NCI-H446 treated with DMSO at 0.1 percent for 48 hours (cell line): Measurements from ENCODE around the gene RAB40AL.
"Not testable (repeated sequence)": the region's sequence is repeated elsewhere in the genome, so short reads cannot be mapped to it uniquely, and the experiment has no call there.

Experiments used
- DNase-seq: peaks from one replicate; lab custom pipeline; 2025; lab: John Stamatoyannopoulos, UW

The RAB40AL gene, protein sequence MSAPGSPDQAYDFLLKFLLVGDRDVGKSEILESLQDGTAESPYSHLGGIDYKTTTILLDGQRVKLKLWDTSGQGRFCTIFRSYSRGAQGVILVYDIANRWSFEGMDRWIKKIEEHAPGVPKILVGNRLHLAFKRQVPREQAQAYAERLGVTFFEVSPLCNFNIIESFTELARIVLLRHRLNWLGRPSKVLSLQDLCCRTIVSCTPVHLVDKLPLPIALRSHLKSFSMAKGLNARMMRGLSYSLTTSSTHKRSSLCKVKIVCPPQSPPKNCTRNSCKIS

DNA sequence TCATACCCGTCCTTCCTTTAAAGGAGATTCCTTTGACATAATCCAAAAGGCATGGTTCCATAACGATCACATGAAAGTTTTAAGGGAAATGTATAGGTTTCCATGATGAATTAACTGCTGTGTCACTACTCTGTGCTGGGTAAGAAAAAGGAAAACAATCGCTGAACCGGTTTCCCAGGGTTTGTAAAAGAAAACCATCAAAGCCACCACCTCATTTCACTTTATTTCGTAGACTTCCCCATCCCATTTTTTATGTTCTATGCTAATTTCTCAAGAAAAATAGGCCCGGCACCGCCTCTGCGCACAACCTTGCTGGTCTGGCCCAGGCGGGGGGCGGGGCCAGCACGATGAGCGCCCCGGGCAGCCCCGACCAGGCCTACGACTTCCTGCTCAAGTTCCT, at the start of gene RAB40AL:
RAB40AL (plus strand) TSS at position 301 of the 400 bp plus-strand sequence; CDS start at position 348, 47 bp downstream.
- not testable (repeated sequence) for DNase-seq

DNA sequence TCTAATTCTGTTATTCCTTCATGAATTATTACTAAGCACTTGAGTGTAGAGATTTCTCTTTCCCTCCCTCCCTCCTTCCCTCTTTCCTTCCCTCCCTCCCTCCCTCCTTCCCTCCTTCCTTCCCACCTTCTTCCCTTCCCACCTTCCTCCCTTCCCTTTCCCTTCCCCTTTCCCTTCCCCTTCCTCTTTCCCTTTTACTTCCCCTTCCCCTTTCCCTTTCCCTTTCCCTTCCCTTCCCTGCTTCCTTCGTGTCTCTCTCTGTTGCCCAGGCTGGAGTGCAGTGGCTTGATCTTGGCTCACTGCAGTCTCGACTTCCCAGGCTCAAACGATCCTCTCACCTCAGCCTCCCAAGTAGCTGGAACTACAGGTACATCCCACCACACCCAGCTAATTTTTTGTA, 49.4 kb upstream of the RAB40AL start:
- DNase-seq: no peak

DNA sequence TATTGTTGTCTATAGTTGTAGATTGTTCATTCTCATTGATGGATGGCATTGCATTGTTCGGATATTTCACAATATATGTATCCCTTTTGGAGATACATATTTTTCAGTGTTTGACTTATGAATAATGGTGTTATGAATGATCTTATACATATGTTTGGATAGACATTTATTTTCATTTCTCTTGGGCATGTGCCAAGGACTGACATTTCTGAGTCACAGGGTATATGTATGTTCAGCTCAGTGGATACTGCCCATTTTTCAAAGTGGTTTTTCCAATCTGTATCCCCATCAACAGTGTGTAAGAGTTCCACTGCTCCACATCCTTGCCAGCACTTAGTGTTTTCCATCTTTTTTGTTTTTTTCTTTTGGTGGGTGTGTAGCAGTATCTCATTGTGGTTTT, 45.0 kb upstream of the RAB40AL start:
- no peak for DNase-seq

DNA sequence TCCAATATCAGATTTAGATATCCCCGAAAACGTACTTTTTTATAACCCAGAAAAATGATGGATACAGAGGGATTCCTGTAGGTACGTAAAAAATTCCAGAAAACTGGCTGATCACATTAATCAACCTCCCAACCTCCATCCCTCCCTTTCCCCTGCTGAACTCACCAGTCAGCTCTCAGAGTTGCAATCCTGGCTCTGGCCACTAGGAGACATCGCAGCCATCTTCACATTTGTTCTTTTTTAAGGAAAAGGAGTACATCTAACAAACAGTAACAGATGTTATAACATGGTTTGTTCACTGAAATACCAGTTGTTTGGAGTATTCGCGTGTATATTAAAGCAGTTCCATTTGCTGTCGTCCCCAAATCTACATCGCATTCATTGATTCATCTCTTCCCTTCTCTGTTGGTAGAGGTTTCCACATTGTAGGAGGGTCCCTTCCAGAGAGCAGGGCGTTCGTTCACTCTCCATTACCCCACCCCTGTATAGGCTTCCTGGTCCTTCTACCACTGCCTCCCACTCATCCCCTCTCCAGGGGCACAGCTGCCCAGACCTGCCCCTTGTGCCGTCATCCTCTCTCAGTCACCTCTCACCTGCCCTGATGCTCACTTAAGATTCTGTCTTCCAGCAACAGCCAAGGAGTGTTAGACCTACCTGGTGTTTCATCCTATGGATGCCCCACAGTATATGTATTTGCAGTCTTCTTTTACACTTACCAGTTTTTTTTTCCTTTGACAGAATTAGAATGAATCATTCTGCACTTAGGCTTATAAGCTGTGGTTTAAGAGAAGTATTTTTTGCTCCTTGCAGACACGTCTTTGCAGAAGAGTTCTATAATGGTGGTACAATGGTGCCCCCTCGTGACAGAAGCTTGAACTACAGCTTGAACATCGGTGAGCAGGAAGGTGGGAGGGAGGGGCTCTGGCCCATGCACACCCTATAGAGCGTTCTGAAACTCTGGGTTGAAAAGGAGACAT, 36.8 kb upstream of the RAB40AL start:
- DNase-seq: no peak

DNA sequence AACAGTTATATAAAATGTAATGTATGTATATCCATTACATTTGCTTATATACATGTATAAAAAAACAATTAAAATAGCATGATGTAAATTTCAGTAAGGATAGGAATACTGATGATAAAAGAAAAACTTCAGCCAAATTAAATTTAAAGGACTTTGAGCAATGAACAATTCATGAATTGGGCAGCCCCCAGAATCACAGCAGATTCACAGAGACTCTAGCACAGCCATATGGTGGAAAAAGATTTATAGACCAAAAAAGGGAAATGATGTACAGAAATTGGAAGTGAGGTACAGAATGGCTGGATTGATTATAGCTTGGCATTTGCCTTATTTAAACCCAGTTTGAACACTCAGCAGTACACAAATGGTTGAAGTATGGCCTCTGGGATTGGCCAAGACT, 34.7 kb upstream of the RAB40AL start:
- DNase-seq: no peak

DNA sequence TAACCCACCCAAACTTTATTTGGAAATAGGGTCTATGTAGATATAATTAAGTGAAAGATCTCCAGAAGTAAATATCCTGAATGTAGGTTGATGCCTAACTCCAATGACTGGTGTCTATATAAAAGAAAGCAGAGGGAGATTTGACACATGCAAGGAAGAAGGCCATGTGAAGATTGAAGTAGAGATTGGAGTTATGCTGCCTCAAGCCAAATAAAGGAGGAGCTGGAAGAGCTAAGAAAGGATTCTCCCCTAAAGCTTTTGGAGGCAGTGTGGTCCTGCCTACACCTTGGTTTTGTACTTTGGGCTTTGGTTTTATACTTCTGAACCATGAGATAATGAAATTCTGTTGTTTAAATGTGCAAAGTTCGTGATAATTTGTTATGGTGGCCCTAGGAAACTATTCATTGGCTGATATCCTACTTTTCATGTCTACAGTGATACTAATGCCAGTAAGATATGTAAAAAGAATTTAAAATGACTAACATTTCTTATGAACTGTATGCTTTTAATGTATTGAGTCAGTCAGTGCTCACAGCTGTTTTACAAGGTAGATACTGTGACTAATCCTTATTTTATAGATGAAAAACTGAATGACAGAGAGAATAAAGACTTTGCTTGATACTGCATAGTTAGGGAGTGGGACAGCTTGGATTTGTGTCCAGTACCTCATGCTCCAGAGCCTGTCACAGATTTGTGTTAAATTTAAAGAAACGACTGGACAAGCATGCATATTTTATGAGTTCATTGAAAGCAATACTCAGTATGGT, 5.9 kb upstream of the RAB40AL start:
- no peak for DNase-seq

DNA sequence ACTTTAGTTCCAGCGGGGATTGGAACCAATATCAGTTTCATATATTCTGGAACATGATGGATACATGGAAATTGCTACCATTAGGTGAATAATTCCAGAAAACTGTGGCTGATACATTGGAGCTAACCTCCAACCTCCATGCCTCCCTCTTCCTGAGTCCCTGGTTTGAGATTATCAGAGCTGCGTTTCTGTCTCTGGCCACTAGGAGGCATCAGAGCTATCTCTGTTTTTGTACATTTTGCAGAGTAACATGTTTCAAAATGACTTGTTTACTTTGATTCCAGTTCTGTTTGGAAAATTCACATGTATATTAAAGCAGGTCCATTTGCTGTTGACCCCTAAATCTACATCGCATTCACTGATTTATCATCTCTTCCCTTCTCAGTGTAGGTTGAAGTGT, 2.4 kb upstream of the RAB40AL start:
- no peak for DNase-seq

DNA sequence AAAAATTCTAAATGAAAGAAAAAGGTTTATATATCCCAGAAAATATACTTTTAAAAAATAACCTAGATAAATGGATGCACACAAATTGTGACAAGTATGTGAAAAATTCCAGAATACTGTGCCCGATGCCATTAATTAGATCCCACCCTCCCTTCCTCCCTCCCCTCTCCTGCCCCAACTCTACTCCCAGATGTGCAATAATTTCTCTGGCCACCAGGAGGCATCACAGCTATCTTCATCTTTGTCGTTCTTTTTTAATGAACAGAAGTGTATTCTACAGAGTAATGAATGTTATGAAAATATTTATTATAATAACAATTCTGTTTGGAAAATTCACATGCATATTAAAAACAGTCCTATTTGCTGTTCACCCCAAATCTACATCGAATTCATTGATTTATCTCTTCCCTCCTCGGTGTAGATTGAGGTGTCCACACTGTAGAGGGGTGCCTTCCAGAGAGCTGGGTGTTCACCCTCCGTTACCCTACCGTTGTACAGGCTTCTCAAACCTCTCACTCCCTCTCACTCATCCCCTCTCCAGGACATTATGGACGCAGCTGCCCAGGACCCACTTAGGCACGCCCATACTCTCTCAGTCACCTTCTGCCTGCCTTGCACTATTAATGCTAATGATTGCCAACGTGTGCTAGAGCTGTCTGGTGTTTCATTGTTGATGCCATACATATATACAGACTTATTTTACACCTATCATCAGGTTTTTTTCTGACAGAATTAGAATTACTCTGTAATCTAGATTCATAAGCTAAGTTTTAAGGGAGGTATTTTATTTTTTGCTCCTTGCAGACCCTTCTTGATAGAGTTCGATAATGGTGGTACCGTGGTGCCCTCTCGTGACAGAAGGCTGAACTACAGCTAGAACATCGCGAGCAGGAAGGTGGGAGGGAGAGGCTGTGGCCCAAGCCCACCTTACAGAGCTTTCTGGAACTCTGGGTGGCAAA, 14.1 kb downstream of the RAB40AL start:
- DNase-seq: peak; percentile 0

DNA sequence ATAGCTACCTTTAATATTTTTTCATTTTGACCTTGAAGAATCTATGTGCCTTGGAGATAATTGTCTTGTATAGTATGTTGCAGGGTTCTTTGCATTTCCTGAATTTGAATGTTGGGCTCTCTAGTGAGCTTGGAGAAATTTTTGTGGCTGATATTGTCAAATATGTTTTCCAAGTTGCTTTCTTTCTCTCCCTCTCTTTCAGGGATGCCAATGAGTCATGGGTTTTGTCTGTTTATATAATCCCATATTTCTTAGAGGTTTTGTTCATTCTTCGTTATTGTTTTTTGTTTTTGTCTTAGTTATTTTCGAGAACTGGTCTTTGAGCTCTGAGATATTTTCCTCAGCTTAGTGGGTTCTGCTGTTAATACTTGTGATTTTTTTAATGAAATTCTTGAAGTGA, 20.7 kb downstream of the RAB40AL start:
- DNase-seq: no peak

DNA sequence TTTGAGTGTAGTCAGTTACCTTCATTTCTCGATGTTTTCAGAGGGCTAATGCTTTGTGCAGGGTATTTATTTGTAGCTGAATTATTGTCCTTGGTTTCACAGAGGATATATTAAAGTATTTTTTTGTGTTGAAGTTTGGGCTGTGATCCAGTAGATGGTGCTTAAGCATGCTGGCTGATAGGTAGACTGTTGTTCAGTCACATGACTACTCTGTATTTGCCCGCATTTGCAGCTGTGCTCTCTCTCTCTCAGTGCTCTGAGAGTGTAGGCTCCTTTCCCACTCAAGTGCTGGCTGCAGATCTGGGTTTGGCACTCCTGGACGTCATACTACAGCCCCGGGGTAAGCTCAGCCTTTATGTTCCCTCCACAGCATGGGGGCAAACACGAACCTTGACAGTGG, 21.7 kb downstream of the RAB40AL start:
- no peak for DNase-seq

DNA sequence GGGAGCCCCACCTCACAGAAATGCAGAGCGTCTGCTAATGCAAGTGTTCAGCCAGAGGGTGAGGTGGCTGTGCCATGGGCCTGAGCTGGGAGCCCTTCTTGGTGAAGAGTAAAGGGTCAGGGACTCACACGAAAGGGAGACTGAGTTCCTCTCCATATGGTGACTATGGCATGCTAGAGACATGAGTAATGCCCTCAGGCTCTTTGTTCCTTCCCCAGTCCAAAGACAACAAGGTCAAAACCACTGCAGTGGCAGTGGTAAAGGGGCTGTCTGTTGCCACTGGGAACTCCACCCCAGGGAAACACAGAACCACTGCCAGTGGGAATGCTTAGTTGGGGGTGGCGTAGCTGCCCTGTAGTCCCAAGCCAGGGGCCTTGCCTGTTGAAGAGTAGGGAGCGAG, 22.4 kb downstream of the RAB40AL start:
- DNase-seq: no peak

DNA sequence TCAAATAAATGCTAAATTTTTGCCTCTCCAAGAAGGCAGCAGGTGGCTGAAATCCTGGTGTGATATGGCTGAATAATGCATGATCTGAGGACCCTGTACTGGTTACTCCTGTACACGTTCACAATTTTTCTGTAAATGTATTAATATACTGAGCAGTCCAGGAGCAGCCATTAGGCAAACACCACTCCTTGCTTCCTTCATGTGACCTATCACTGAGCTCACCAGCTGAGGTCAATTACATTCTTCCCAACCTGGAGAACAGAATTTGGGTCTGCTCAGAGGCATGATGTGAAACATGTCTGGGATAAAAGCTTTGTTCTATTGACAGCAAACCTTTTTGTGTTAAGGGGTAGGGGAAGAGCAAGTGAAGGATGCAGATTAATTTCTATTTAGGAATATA, 26.9 kb downstream of the RAB40AL start:
- DNase-seq: no peak

DNA sequence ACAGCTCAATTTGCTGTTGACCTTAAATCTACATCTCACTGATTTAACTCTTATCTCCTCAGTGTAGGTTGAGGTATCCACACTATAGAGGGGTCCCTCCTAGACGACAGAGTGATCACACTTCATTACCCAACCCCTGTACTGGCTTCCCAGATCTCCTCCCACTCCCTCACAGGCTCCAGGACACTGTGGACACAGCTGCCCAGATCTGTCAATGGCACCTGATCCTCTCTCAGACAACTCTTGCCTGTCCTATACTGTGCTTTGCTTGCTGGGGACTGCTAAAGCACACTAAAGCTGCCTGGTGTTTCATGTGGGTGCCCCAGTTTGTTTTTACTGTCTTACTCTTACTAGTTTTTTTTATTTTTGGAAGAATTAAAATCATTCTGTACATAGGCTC, 27.9 kb downstream of the RAB40AL start:
- DNase-seq: no peak

DNA sequence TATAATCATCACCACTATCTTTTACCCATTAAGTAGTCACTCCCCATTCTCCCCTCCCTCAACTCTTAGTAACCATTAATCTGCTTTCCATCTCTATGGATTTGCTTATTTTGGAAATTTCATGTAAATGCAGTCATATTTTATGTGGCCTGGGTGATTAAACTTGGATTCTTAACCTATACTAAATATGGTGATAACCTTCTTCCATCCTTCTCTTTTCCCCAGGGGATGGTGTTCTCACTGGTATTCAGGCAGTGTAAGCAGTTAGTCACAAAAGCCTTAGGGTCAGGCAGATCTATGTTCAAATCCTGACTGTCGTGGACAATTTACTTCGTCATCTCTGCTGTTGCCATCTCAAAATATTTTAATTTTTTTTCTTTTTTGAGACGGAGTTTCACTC, 29.6 kb downstream of the RAB40AL start:
- no peak for DNase-seq

DNA sequence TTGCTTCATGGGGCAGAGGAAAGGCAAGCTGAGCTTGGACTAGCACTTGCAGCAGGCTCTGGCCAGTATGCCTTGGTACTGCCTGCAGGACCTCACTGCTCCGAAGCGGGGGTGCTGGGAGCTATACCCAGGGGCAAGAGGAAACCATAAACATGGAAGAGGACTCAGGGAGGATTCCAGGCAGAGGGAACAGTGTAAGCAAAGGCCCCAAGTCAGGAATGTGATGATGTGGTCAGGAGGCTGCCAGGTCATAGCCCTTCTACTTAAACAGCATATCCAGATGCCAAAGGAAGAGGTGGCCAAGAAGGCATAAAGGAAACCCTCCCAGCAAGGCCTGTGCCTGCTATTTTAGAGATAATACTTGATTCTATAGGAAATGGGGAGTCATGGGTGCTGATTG, 31.1 kb downstream of the RAB40AL start:
- no peak for DNase-seq

DNA sequence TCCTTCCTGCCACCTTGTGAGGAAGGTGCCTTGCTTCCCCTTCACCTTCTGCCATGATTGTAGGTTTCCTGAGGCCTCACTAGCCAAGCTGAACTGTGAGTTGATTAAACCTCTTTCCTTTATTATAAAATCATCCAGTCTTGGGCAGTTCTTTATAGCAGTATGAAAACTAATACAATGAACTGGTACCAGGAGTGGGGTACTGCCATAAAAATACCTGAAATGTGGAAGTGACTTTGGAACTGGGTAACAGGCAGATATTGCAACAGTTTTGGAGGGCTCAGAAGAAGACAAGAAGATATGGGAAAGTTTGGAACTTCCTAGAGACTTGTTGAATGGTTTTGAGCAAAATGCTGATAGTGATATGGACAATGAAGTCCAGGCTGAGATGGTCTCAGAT, 34.5 kb downstream of the RAB40AL start:
- not testable (repeated sequence) for DNase-seq

DNA sequence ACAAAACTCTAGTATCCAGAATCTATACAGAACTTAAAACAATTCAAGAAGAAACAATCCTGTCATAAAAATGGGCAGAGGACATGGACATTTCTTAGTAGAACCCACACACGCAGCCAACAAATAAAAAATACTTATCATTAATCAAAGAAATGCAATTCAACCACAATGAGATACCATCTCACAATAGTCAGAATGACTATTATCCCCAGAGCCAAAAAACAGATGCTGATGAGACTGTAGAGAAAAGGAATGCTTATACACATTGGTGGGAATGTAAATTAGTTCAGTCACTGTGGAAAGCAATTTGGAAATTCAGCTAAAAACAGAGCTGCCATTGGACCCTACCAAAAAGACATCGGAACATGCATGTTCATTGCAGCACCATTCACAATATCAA, 37.9 kb downstream of the RAB40AL start:
- DNase-seq: no peak

DNA sequence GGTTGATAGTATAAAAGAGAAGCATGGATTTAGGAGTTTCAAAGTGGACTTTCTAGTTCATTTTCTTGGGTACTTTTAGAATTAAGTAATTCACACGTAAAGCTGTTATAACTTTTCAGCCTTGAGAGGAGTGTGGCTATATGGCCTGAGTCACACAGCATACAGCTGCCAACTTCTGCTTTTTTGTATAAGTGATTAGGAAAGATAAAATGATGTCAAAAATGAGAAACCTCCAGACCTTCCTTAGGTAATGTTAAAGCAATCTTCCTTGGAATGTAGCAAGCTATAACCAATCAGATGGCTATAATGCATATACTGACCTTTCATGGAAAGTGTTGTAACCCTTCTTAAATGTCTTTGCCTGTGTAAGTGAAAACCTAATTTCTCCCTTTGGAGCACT, 39.2 kb downstream of the RAB40AL start:
- DNase-seq: no peak

DNA sequence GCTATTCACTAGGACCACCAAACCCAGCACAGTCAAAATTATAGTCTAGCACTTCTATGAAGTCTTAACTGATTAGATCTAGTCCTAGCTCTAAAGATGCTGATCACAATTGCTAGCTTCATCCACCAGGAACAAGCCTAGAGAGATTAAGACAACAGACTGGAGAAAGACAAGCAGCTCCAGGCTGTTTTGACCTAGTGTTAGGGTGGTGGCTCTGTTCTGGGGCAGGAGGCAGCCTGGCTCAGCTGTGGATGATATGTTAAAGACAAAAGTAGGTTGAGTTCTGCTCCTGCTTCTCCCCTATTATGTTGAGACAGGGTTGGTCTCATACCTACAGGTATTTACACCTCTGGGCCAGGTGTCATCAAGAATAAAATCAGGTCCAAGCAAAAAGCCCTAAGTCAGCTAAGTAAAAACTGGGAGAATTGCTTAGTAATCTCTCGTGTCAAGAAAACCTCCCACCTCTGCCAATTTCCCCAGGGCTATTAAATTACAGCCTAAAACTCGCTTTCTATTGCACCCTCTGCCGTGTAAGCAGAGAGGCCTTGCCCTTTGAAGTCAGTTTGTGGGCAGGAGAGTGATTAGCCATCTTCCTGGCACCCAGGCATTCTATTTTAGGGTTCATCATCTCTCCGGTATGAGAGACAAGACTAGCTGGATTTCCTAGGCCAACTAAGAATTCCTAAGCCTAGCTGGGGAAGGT, 39.9 kb downstream of the RAB40AL start:
- no peak for DNase-seq

DNA sequence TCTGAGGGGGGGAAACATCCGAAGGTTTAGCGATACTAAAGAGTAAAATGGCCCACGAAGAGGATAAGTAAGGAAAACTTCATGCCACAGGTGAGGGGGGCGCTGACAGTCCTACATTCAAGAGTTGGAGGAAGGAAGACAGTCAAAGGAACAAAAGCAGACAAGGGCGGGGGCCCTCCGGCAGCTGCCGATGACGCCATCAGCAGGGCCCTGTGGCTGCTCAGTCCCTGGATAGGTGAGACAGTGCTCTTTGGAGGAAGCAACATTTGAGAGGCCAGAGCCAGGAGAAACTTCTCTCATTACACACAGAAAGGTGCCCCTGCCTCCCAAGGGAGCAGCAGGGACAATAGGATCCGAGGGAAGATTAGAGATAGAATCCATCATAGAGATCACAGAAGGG, 41.5 kb downstream of the RAB40AL start:
- DNase-seq: no peak

DNA sequence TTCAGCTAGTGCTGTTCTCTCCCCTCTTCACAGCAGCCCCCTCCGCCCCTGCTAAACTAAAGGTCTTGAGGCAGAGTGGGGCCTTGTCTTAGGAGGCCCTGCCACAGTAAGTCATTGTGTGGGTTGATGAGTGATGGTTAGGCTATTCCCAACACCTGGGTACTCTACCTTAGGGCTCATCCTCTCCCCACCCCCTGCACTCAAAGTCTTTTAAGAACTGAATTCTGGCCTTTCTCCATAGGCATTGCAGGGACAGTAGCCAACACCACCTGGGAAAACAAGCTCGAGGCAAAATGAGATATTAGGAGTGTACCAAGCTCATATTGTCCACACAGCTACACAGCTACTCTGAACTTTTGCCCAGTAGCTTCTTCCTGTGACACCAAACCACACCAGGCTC, 42.5 kb downstream of the RAB40AL start:
- no peak for DNase-seq
